Measurements from ENCODE around the gene LDB2.

- TF ChIP-seq REST (IDR thresholded peaks at IDR 0.05; ENCODE audit: low read depth) = no peak
- TF ChIP-seq YY1 (IDR thresholded peaks at IDR 0.05; ENCODE audit: low read depth) = no peak
- TF ChIP-seq EP300 (IDR thresholded peaks at IDR 0.05; ENCODE audit: borderline replicate concordance) = no peak
- no peak for TF ChIP-seq MAX (IDR thresholded peaks at IDR 0.05)
- no peak for TF ChIP-seq RAD21 (IDR thresholded peaks at IDR 0.05; ENCODE audit: low read depth)
- no peak for TF ChIP-seq EGR1 (IDR thresholded peaks at IDR 0.05)
Measured at GRCh38 chr4:16695896-16696295, 202.5 kb downstream of the LDB2 start.
